ENCODE results near the gene KIAA0319L.

DNA sequence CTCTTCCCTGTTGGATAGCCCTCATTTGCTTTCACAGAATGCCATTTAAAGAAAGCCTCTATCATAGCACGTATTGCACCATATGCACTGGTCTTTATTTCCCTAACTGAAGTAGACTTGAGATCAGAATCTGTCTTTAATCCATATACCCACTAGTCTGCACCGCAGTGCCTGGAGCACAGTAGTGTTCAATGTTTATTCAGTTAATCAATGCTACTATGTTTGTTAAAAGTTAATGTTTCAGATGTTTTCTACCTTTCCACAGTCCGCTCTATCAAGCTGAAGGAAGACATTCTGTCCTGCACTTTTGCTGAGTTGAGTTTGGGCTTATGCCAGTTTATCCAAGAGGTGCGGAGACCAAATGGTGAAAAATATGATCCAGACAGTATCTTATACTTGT lies 149.5 kb downstream of the KIAA0319L start:
- TF ChIP-seq, protein P1, sequence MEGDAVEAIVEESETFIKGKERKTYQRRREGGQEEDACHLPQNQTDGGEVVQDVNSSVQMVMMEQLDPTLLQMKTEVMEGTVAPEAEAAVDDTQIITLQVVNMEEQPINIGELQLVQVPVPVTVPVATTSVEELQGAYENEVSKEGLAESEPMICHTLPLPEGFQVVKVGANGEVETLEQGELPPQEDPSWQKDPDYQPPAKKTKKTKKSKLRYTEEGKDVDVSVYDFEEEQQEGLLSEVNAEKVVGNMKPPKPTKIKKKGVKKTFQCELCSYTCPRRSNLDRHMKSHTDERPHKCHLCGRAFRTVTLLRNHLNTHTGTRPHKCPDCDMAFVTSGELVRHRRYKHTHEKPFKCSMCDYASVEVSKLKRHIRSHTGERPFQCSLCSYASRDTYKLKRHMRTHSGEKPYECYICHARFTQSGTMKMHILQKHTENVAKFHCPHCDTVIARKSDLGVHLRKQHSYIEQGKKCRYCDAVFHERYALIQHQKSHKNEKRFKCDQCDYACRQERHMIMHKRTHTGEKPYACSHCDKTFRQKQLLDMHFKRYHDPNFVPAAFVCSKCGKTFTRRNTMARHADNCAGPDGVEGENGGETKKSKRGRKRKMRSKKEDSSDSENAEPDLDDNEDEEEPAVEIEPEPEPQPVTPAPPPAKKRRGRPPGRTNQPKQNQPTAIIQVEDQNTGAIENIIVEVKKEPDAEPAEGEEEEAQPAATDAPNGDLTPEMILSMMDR (conservative IDR thresholded peaks at IDR 0.05; ENCODE audit: low read depth, low read length), result no peak
- TF ChIP-seq EZH2 (IDR thresholded peaks at IDR 0.05; ENCODE audit: low read length, unreplicated experiment) (no peak), EZH2phosphoT487 (IDR thresholded peaks at IDR 0.05; ENCODE audit: borderline replicate concordance, low read length) (no peak)

All from PC-3 (cell line).